ENCODE measurements around the gene OSBPL10.

DNA sequence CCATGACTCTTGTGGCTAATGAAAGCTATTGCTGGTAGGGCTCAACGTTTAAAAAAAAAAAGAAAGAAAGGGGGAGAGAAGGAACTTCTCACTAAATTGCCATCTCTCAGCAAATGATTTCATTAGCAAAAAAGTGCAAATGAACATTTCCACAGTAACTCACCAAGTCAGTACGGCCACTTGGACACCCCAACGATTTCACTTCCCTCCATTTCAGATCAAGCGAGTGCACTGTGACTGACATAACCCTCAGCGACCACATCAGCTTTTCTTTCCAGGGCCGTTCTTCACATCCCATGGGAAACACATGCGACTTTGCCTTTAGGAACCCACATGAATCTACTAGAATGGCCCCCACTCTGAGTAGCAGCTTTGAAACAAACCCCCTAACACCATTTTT is 71.6 kb downstream of the OSBPL10 start:
- TF ChIP-seq, protein P1, sequence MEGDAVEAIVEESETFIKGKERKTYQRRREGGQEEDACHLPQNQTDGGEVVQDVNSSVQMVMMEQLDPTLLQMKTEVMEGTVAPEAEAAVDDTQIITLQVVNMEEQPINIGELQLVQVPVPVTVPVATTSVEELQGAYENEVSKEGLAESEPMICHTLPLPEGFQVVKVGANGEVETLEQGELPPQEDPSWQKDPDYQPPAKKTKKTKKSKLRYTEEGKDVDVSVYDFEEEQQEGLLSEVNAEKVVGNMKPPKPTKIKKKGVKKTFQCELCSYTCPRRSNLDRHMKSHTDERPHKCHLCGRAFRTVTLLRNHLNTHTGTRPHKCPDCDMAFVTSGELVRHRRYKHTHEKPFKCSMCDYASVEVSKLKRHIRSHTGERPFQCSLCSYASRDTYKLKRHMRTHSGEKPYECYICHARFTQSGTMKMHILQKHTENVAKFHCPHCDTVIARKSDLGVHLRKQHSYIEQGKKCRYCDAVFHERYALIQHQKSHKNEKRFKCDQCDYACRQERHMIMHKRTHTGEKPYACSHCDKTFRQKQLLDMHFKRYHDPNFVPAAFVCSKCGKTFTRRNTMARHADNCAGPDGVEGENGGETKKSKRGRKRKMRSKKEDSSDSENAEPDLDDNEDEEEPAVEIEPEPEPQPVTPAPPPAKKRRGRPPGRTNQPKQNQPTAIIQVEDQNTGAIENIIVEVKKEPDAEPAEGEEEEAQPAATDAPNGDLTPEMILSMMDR (conservative IDR thresholded peaks at IDR 0.05 in 1 of 2, IDR thresholded peaks at IDR 0.05 in 1 of 2; ENCODE audit: extremely low read depth in 1 of 2, insufficient read depth in 1 of 2, low read depth in 1 of 2, low read length in 2 of 2), result no peak
- no peak for TF ChIP-seq EZH2 (IDR thresholded peaks at IDR 0.05; ENCODE audit: borderline replicate concordance, low read length)

Measured in mammary epithelial cell (primary cell).